Activated B cell treated with CpG ODN at 0.5 μM for 24 hours (primary cell): ENCODE data around the gene PRSS3. TPM values are rescaled to one million over a fixed set of nuclear protein-coding genes. Genes with fewer than 3 reads are reported as not detected.

Experiments
- ATAC-seq: fragments of 200-7000 bp; cut with Tn5 transposase; one replicate; pipeline ENCODE4 v1.10.0; 2021; ENCODE audit warnings: low read depth, mild to moderate bottlenecking, moderate library complexity
- CTCF ChIA-PET: fragments of 350-600 bp; sonication (Branson Sonifier 250); formaldehyde crosslinking; loops from one replicate; lab custom pipeline; 2021; ENCODE audit warnings: antibody characterized with exemption; lab: Charles Lee
- POLR2A ChIA-PET: fragments of 350-600 bp; sonication (Branson Sonifier 250); formaldehyde crosslinking; loops from one replicate; lab custom pipeline; 2021; ENCODE audit warnings: antibody characterized with exemption; lab: Charles Lee
- DNase-seq: peaks from one replicate; pipeline ENCODE4 v3.0.0; 2022
- H3K27ac Mint-ChIP-seq: one replicate; pipeline ENCODE4 v1.8.0; 2020; ENCODE audit warnings: mixed read lengths
- H3K27me3 Mint-ChIP-seq: one replicate; pipeline ENCODE4 v1.8.0; 2021; ENCODE audit warnings: mixed read lengths
- H3K36me3 Mint-ChIP-seq: one replicate; pipeline ENCODE4 v1.8.0; 2021; ENCODE audit warnings: low read depth, mixed read lengths
- H3K4me1 Mint-ChIP-seq: one replicate; pipeline ENCODE4 v1.8.0; 2021; ENCODE audit warnings: mixed read lengths
- H3K4me3 Mint-ChIP-seq: one replicate; pipeline ENCODE4 v1.8.0; 2020; ENCODE audit warnings: mild to moderate bottlenecking, mixed read lengths
- H3K9me3 Mint-ChIP-seq: one replicate; pipeline ENCODE4 v1.8.0; 2020; ENCODE audit warnings: mixed read lengths
- intact Hi-C: fragments of 100-400 bp; cut with micrococcal nuclease; formaldehyde crosslinking; loops from one replicate; pipeline ENCODE4 v1.15.1; 2024
- total RNA-seq: library from RNA; stranded (reverse); gene quantifications from 2 replicates; pipeline ENCODE4 v1.2.3, GENCODE V29; 2022
- TF ChIP-seq, protein P1 (sequence below): fragments of 200-600 bp; IDR thresholded peaks from one replicate; pipeline ENCODE4 v1.8.0; 2022; ENCODE audit warnings: antibody characterized with exemption, mild to moderate bottlenecking

PRSS3 gene
- total RNA-seq, 1 donor from 2014 or later: not detected

DNA sequence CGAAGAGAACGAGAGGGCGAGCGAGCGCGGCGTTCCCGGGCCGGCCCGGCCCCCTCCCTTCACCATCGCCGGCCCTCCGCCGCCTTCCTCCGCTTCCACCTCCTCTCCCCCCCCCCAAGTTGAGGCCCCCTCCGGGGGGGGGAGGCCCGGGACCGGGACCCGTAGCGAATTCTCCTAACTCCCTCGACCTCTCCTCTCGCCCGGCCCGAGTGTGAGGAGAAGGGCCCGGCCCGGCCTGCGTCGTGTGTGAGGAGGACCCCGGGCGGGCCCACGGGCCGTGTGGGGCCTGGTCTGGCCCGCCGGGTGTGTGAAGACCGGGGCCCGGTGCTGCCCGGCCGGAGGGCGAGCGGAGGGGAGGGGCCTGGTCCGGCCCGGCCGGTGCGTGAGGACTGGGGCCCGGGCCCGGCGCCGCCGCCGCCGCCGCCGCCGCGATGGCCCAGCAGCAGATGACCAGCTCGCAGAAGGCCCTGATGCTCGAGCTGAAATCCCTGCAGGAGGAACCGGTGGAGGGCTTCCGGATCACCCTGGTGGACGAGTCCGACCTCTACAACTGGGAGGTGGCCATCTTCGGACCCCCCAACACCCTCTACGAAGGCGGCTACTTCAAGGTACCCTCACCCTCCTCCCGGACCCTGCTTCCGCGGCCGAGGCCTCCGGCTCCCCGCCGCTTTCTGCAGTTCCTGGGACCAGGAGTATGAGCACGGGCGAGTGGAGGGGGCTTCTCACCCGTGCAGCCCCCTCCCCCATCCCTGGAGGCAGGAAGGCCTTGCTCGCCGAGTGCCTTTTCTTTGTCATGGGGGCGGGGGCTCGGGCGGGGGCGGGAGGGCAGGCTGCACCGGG, 22.2 kb downstream of the PRSS3 start:
- ChIA-PET CTCF (interaction anchor here (1.6 kb wide), 1 partner anchor 35 kb away, joined by 7 read pairs; no protein-coding TSS in a partner anchor), POLR2A (interaction anchor here (0.6 to 1.2 kb wide), 5 partner anchors 30 to 848 kb away, joined by 3 to 17 read pairs (median 4); partner anchors contain the start of gene UBAP2)
- Mint-ChIP-seq H3K36me3 (peaks cover 11% of the 10 kb centered on the region), H3K4me3 (peak overlapping the region; percentile 90), H3K9me3 (no peaks in the 10 kb centered on the region), H3K27me3 (no peaks in the 10 kb centered on the region), H3K27ac (peak overlapping the region; percentile 98), H3K4me1 (peaks cover 64% of the 10 kb centered on the region)
- TF ChIP-seq, protein P1, sequence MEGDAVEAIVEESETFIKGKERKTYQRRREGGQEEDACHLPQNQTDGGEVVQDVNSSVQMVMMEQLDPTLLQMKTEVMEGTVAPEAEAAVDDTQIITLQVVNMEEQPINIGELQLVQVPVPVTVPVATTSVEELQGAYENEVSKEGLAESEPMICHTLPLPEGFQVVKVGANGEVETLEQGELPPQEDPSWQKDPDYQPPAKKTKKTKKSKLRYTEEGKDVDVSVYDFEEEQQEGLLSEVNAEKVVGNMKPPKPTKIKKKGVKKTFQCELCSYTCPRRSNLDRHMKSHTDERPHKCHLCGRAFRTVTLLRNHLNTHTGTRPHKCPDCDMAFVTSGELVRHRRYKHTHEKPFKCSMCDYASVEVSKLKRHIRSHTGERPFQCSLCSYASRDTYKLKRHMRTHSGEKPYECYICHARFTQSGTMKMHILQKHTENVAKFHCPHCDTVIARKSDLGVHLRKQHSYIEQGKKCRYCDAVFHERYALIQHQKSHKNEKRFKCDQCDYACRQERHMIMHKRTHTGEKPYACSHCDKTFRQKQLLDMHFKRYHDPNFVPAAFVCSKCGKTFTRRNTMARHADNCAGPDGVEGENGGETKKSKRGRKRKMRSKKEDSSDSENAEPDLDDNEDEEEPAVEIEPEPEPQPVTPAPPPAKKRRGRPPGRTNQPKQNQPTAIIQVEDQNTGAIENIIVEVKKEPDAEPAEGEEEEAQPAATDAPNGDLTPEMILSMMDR: no peak
- DNase-seq: peak; percentile 68
- peak; percentile 9 for ATAC-seq
- intact Hi-C loops: loop anchor here (1.0 to 10.0 kb wide), 10 partner anchors 19 to 1997 kb away; partner anchors contain the start of genes DCAF12, DNAI1, FAM219A and HINT2

- ATAC-seq: peak; percentile 4
- DNase-seq: no peak
- POLR2A ChIA-PET: interaction anchor here (0.6 to 1.2 kb wide), 5 partner anchors 29 to 847 kb away, joined by 3 to 17 read pairs (median 4); partner anchors contain the start of gene UBAP2
Observed at GRCh38 chr9:33818167-33818846, 22.9 kb downstream of the PRSS3 start.

GRCh38 chr9:33818847-33819500, 23.6 kb downstream of the PRSS3 start:
- ATAC-seq (no peak), DNase-seq (no peak)
- peaks cover 67% of the 10 kb centered on the region for H3K4me1 Mint-ChIP-seq
- no peaks in the 10 kb centered on the region for H3K9me3 Mint-ChIP-seq
- peak overlapping the region; percentile 87 for H3K4me3 Mint-ChIP-seq
- ChIA-PET POLR2A (interaction anchor here (1.2 kb wide), 1 partner anchor 31 kb away, joined by 17 read pairs; no protein-coding TSS in a partner anchor), CTCF (interaction anchor here (1.6 kb wide), 1 partner anchor 33 kb away, joined by 7 read pairs; no protein-coding TSS in a partner anchor)
- H3K27me3 Mint-ChIP-seq: no peaks in the 10 kb centered on the region
- peaks cover 14% of the 10 kb centered on the region for H3K36me3 Mint-ChIP-seq
- TF ChIP-seq, protein P1: no peak
- intact Hi-C loops: loop anchor here (2.0 to 10.0 kb wide), 5 partner anchors 18 to 1996 kb away; partner anchors contain the start of genes DCAF12, HINT2, RPP25L and SPAG8
- H3K27ac Mint-ChIP-seq: peak overlapping the region; percentile 85

More at GRCh38 chr9:33818167-33818846, 22.9 kb downstream of the PRSS3 start:
- H3K27me3 Mint-ChIP-seq: no peaks in the 10 kb centered on the region
- intact Hi-C loops: loop anchor here (2.0 to 10.0 kb wide), 5 partner anchors 18 to 1996 kb away; partner anchors contain the start of genes DCAF12, HINT2, RPP25L and SPAG8
- H3K4me1 Mint-ChIP-seq: peaks cover 67% of the 10 kb centered on the region
- CTCF ChIA-PET: interaction anchor here (1.6 kb wide), 1 partner anchor 34 kb away, joined by 7 read pairs; no protein-coding TSS in a partner anchor
- TF ChIP-seq, protein P1: no peak
- no peaks in the 10 kb centered on the region for H3K9me3 Mint-ChIP-seq
- H3K4me3 Mint-ChIP-seq: peak overlapping the region; percentile 87
- H3K36me3 Mint-ChIP-seq: peaks cover 11% of the 10 kb centered on the region
- H3K27ac Mint-ChIP-seq: peak overlapping the region; percentile 85

GRCh38 chr9:33820231-33820745, 24.9 kb downstream of the PRSS3 start:
- Mint-ChIP-seq H3K9me3 (no peaks in the 10 kb centered on the region), H3K4me3 (no peak overlapping the region), H3K36me3 (peaks cover 14% of the 10 kb centered on the region), H3K27ac (no peak overlapping the region), H3K4me1 (peaks cover 59% of the 10 kb centered on the region), H3K27me3 (no peaks in the 10 kb centered on the region)
- intact Hi-C loops: no loop called here
- TF ChIP-seq, protein P1: no peak
- POLR2A ChIA-PET: interaction anchor here (0.7 kb wide), 1 partner anchor 11 kb away, joined by 3 read pairs; no protein-coding TSS in a partner anchor
- no peak for ATAC-seq
- CTCF ChIA-PET: no interaction called here
- DNase-seq: no peak
